C4-2B (cell line): ENCODE data around the gene SP2.

Experiments used
- CTCF ChIP-seq: fragments of 450-650 bp; conservative IDR thresholded peaks from 2 replicates; pipeline ENCODE4 v1.5.1; 2017; ENCODE audit warnings: mild to moderate bottlenecking
- ZFX ChIP-seq: fragments of 450-650 bp; IDR thresholded peaks from 2 replicates; pipeline ENCODE4 v1.6.1; 2017

- TF ChIP-seq CTCF (no peak), ZFX (no peak)
Measured at GRCh38 chr17:47927821-47928400, 31.9 kb downstream of the SP2 start.
